Adipocyte (in vitro differentiated cells): ENCODE results near the gene GRK1.

Experiments
- DNase-seq: peaks from one replicate; pipeline ENCODE4 v3.0.0-alpha.2; 2015; ENCODE audit warnings: low read depth
- H3K27me3 ChIP-seq: replicated peaks from 2 replicates; pipeline ENCODE4 v1.7.0; 2013; ENCODE audit warnings: mild to moderate bottlenecking, low read length, moderate library complexity; ENCODE audit not compliant: control insufficient read depth, insufficient read depth
- H3K36me3 ChIP-seq: 2 replicates; pipeline ENCODE4 v1.7.0; 2013; ENCODE audit warnings: low read length, mild to moderate bottlenecking, moderate library complexity; ENCODE audit not compliant: control insufficient read depth, insufficient read depth, severe bottlenecking
- H3K4me1 ChIP-seq: 2 replicates; pipeline ENCODE4 v1.7.0; 2013; ENCODE audit warnings: mild to moderate bottlenecking, low read length, moderate library complexity; ENCODE audit not compliant: control insufficient read depth, insufficient read depth
- H3K4me3 ChIP-seq: 2 replicates; pipeline ENCODE4 v1.7.0; 2013; ENCODE audit warnings: mild to moderate bottlenecking, low read length, moderate library complexity
- H3K9ac ChIP-seq: 2 replicates; pipeline ENCODE4 v1.7.0; 2013; ENCODE audit warnings: mild to moderate bottlenecking, low read length, moderate library complexity
- H3K9me3 ChIP-seq: 2 replicates; pipeline ENCODE4 v1.7.0; 2013; ENCODE audit warnings: mild to moderate bottlenecking, low read length, moderate library complexity; ENCODE audit not compliant: control insufficient read depth

The GRK1 gene

GRCh38 chr13:113762075-113762474 is 95.1 kb downstream of the GRK1 start:
- Histone ChIP-seq H3K27me3 (no peaks in the 10 kb centered on the region), H3K9ac (no peak overlapping the region)

GRCh38 chr13:113762538-113762937 is 95.5 kb downstream of the GRK1 start:
- Histone ChIP-seq H3K27me3 (no peaks in the 10 kb centered on the region), H3K4me1 (peaks cover 13% of the 10 kb centered on the region), H3K36me3 (no peaks in the 10 kb centered on the region), H3K4me3 (no peak overlapping the region), H3K9me3 (no peaks in the 10 kb centered on the region), H3K9ac (no peak overlapping the region)
- DNase-seq: no peak

More at GRCh38 chr13:113762075-113762474, 95.1 kb downstream of the GRK1 start:
- H3K4me3 ChIP-seq: no peak overlapping the region
- peaks cover 13% of the 10 kb centered on the region for H3K4me1 ChIP-seq
- no peaks in the 10 kb centered on the region for H3K36me3 ChIP-seq
- no peaks in the 10 kb centered on the region for H3K9me3 ChIP-seq
- DNase-seq: no peak

GRCh38 chr13:113763254-113763653 is 96.2 kb downstream of the GRK1 start:
- DNase-seq: no peak
- no peak overlapping the region for H3K4me3 ChIP-seq
- H3K4me1 ChIP-seq: peaks cover 13% of the 10 kb centered on the region
- H3K9ac ChIP-seq: no peak overlapping the region
- H3K36me3 ChIP-seq: no peaks in the 10 kb centered on the region
- H3K9me3 ChIP-seq: no peaks in the 10 kb centered on the region
- no peaks in the 10 kb centered on the region for H3K27me3 ChIP-seq

DNA sequence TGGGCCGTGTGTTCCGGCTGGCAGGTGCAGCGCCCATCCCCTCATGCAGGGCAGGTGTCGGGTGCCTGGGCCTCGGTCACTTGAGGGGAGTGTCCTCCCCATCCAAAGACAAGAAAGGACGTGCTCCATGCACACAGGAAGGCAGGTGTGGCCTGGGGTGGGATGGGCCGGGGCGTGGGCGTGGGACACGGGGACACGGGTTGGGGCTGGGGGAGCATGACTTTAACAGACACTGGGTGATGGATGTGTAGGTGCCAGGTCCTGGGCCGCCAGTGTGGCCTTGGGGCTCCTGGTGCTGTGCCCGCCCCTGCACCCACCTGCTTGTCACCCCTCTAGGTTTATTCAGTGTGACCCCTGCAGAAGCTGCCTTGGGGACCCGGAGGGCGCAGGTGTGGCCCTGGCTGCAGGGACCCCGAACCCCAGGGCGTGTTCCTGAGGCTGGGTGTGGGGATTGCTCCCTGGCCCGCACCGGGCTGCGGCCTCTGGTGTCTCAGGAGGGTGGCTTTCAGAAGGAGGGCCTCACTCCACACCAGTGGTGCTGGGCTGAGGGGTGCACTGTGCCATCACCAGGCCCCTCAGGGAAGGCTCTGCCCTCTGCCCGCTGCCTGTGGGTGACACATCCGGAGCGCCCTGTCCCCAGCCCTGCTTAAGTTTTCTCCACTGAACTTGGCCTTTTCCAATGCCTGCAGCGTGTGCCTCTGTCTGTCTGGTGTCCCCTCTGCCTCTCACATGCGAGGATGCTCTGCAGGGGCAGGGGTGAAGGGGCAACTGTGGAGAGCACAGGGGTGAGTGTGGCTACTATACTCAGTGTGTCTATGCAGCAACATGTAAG is 97.2 kb downstream of the GRK1 start:
- H3K27me3 ChIP-seq: no peaks in the 10 kb centered on the region
- H3K9ac ChIP-seq: no peak overlapping the region

GRCh38 chr13:113764793-113765563 is 98.0 kb downstream of the GRK1 start:
- no peak overlapping the region for H3K4me3 ChIP-seq
- no peaks in the 10 kb centered on the region for H3K27me3 ChIP-seq
- H3K9me3 ChIP-seq: no peaks in the 10 kb centered on the region
- peaks cover under 1% of the 10 kb centered on the region for H3K4me1 ChIP-seq
- DNase-seq: no peak
- no peaks in the 10 kb centered on the region for H3K36me3 ChIP-seq
- no peak overlapping the region for H3K9ac ChIP-seq

More for the DNA sequence above, 97.2 kb downstream of the GRK1 start:
- peaks cover 7% of the 10 kb centered on the region for H3K4me1 ChIP-seq
- no peaks in the 10 kb centered on the region for H3K36me3 ChIP-seq
- DNase-seq: no peak
- no peak overlapping the region for H3K4me3 ChIP-seq
- no peaks in the 10 kb centered on the region for H3K9me3 ChIP-seq

DNA sequence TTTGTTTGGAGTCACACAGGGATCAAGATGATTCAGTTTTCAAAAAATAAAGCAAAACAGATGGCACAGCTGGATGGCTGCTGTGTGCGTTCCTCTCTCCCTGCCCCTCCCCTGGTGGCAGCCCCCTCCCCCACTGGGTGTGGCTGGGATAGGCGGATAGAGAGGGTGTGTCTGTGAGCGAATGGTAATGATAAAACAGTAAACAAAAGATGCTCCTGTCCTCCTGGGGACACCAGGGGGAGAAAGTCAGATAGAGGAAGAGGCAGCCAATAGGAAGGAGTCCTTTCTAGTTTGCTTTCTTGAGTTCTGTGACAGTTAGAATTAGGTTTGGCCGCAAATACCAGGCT is 98.5 kb downstream of the GRK1 start:
- H3K9ac ChIP-seq: no peak overlapping the region
- no peaks in the 10 kb centered on the region for H3K9me3 ChIP-seq

DNA sequence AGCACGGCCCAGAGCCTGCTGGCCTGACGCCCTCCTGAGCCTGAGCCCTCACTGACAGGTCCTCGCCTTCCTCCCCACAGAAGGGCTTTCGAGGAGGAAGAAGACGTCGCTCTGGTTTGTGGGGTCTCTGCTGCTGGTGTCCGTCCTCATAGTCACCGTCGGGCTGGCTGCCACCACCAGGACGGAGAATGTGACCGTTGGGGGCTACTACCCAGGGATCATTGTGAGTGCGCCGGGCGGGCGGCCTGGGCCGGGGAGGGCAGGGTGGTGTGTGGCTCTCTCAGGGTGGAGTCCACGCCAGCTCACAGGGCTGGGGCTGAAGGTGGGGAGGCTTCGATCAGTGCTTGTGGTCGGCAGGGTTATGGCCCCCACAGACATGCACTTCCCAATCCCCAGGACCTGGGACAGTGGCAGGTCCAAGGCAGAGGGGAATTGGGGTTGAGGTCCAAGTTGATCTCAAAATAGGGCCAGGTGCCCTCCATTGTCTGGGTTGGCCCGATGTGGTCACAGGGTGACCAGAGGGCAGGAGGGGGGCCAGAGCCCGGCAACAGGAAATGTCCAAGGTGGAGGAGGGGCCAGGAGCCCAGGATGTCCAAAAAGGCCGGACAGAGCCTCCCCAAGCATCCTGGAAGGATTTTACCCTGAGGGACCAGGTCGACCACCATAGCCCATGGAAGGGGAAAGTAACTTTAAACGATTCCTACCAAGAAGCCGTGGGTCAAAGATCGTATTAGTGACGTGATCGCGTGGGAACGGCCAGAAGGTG is 99.2 kb downstream of the GRK1 start:
- no peak overlapping the region for H3K4me3 ChIP-seq

More for the DNA sequence above, 98.5 kb downstream of the GRK1 start:
- DNase-seq: peak; percentile 31
- Histone ChIP-seq H3K4me1 (no peaks in the 10 kb centered on the region), H3K4me3 (no peak overlapping the region), H3K27me3 (no peaks in the 10 kb centered on the region), H3K36me3 (no peaks in the 10 kb centered on the region)

DNA sequence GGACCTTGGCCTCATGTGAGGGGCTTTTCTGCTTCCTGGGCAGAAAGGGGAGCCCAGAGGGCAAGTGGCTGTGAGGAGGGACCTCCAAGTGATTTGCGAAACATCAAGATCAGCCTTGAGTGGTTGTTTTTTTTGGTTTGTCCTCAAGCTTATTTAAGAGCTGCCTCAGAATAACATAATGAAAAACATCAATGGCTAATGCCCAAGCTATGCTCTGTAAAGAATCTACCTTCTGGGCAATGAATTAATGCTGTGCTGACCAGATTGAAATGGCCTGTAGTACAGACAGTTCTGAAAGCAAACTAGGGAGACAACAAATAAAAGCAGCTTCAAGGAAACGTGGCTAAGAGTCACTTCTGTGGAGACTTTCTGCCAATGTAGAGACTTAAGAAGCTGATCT is 100.3 kb downstream of the GRK1 start:
- peaks cover 3% of the 10 kb centered on the region for H3K9me3 ChIP-seq
- H3K4me3 ChIP-seq: no peak overlapping the region
- no peaks in the 10 kb centered on the region for H3K4me1 ChIP-seq
- H3K27me3 ChIP-seq: no peaks in the 10 kb centered on the region
- DNase-seq: peak; percentile 48
- no peak overlapping the region for H3K9ac ChIP-seq
- H3K36me3 ChIP-seq: no peaks in the 10 kb centered on the region

More for the DNA sequence above, 99.2 kb downstream of the GRK1 start:
- no peak for DNase-seq
- Histone ChIP-seq H3K4me1 (no peaks in the 10 kb centered on the region), H3K36me3 (no peaks in the 10 kb centered on the region), H3K9ac (no peak overlapping the region), H3K9me3 (no peaks in the 10 kb centered on the region), H3K27me3 (no peaks in the 10 kb centered on the region)

- no peak for DNase-seq
- Histone ChIP-seq H3K4me3 (no peak overlapping the region), H3K9me3 (peaks cover 3% of the 10 kb centered on the region), H3K36me3 (no peaks in the 10 kb centered on the region), H3K9ac (no peak overlapping the region), H3K27me3 (no peaks in the 10 kb centered on the region), H3K4me1 (no peaks in the 10 kb centered on the region)
These were observed 101.2 kb downstream of the GRK1 start for GRCh38 chr13:113768018-113768905.

GRCh38 chr13:113769106-113769505 is 102.1 kb downstream of the GRK1 start:
- no peak for DNase-seq
- Histone ChIP-seq H3K4me1 (peaks cover under 1% of the 10 kb centered on the region), H3K9me3 (peaks cover 3% of the 10 kb centered on the region), H3K27me3 (no peaks in the 10 kb centered on the region), H3K4me3 (no peak overlapping the region), H3K9ac (no peak overlapping the region), H3K36me3 (no peaks in the 10 kb centered on the region)
